Endothelial cell (in vitro differentiated cells): Measurements from ENCODE around the gene CLASP2. TPM values are rescaled to one million over a fixed set of nuclear protein-coding genes. Genes with fewer than 3 reads are reported as not detected.

ENCODE experiments used
- DNase-seq: peaks from one replicate; pipeline ENCODE4 v3.0.0; 2021; ENCODE audit warnings: low spot score
- H3K27ac Mint-ChIP-seq: one replicate; pipeline ENCODE4 v1.8.0; 2021; ENCODE audit warnings: mixed read lengths, inconsistent platforms; ENCODE audit not compliant: unreplicated experiment
- H3K27me3 Mint-ChIP-seq: one replicate; pipeline ENCODE4 v1.8.0; 2021; ENCODE audit warnings: mild to moderate bottlenecking, moderate library complexity, mixed read lengths, inconsistent platforms; ENCODE audit not compliant: unreplicated experiment
- H3K36me3 Mint-ChIP-seq: one replicate; pipeline ENCODE4 v1.8.0; 2021; ENCODE audit warnings: mild to moderate bottlenecking, low read depth, mixed read lengths, inconsistent platforms; ENCODE audit not compliant: unreplicated experiment
- H3K4me1 Mint-ChIP-seq: one replicate; pipeline ENCODE4 v1.8.0; 2021; ENCODE audit warnings: mild to moderate bottlenecking, mixed read lengths, inconsistent platforms; ENCODE audit not compliant: unreplicated experiment
- H3K4me3 Mint-ChIP-seq: one replicate; pipeline ENCODE4 v1.8.0; 2021; ENCODE audit warnings: mild to moderate bottlenecking, mixed read lengths, inconsistent platforms; ENCODE audit not compliant: unreplicated experiment
- H3K9me3 Mint-ChIP-seq: one replicate; pipeline ENCODE4 v1.8.0; 2021; ENCODE audit warnings: mixed read lengths, inconsistent platforms; ENCODE audit not compliant: unreplicated experiment
- CTCF ChIP-seq: fragments of 200-600 bp; sonication (generic); IDR thresholded peaks from one replicate; pipeline ENCODE4 v1.5.0; 2021; ENCODE audit warnings: antibody characterized with exemption; ENCODE audit not compliant: unreplicated experiment
- total RNA-seq: library from RNA; stranded (reverse); fragmentation: NEBNext Ultra II Directional; extraction: Animal tissue kit (Norgen Biotek cat#: 25700); gene quantifications from one replicate; pipeline ENCODE4 v1.2.1, GENCODE V29; 2021; ENCODE audit not compliant: unreplicated experiment

The CLASP2 gene
- total RNA-seq, 1 donor from 2014 or later: 42.0 TPM

- H3K9me3 Mint-ChIP-seq: no peaks in the 10 kb centered on the region
- no peaks in the 10 kb centered on the region for H3K4me1 Mint-ChIP-seq
- H3K27ac Mint-ChIP-seq: no peak overlapping the region
- no peak for TF ChIP-seq CTCF
- H3K36me3 Mint-ChIP-seq: no peaks in the 10 kb centered on the region
- no peak for DNase-seq
- H3K27me3 Mint-ChIP-seq: peaks cover 2% of the 10 kb centered on the region
- no peak overlapping the region for H3K4me3 Mint-ChIP-seq
Observed at GRCh38 chr3:33490641-33491241, 227.3 kb downstream of the CLASP2 start.

GRCh38 chr3:33488683-33489082, 229.4 kb downstream of the CLASP2 start:
- Mint-ChIP-seq H3K4me3 (no peak overlapping the region), H3K27me3 (peaks cover 2% of the 10 kb centered on the region), H3K4me1 (no peaks in the 10 kb centered on the region)

GRCh38 chr3:33488246-33488645, 229.8 kb downstream of the CLASP2 start:
- H3K9me3 Mint-ChIP-seq: no peaks in the 10 kb centered on the region
- TF ChIP-seq CTCF: no peak
- peaks cover under 1% of the 10 kb centered on the region for H3K27me3 Mint-ChIP-seq
- H3K27ac Mint-ChIP-seq: no peak overlapping the region
- H3K4me3 Mint-ChIP-seq: no peak overlapping the region
- peaks cover 4% of the 10 kb centered on the region for H3K36me3 Mint-ChIP-seq
- no peak for DNase-seq
- no peaks in the 10 kb centered on the region for H3K4me1 Mint-ChIP-seq

More at GRCh38 chr3:33488683-33489082, 229.4 kb downstream of the CLASP2 start:
- DNase-seq: no peak
- TF ChIP-seq CTCF: no peak
- Mint-ChIP-seq H3K27ac (no peak overlapping the region), H3K36me3 (peaks cover 4% of the 10 kb centered on the region), H3K9me3 (no peaks in the 10 kb centered on the region)

- no peak overlapping the region for H3K4me3 Mint-ChIP-seq
- peaks cover 9% of the 10 kb centered on the region for H3K36me3 Mint-ChIP-seq
- H3K27ac Mint-ChIP-seq: no peak overlapping the region
- DNase-seq: no peak
- no peak for TF ChIP-seq CTCF
- no peaks in the 10 kb centered on the region for H3K9me3 Mint-ChIP-seq
- peaks cover 4% of the 10 kb centered on the region for H3K27me3 Mint-ChIP-seq
- no peaks in the 10 kb centered on the region for H3K4me1 Mint-ChIP-seq
Observed at GRCh38 chr3:33482111-33482521, 235.9 kb downstream of the CLASP2 start.

GRCh38 chr3:33474896-33475295, 243.2 kb downstream of the CLASP2 start:
- H3K4me3 Mint-ChIP-seq: no peak overlapping the region
- H3K27ac Mint-ChIP-seq: no peak overlapping the region
- no peak for DNase-seq
- H3K27me3 Mint-ChIP-seq: peaks cover 2% of the 10 kb centered on the region
- H3K9me3 Mint-ChIP-seq: no peaks in the 10 kb centered on the region
- H3K4me1 Mint-ChIP-seq: no peaks in the 10 kb centered on the region
- H3K36me3 Mint-ChIP-seq: no peaks in the 10 kb centered on the region
- TF ChIP-seq CTCF: no peak
